Small intestine (tissue), 7 donors: ENCODE data around the gene SLC23A2. TPM values are rescaled to one million over a fixed set of nuclear protein-coding genes. Genes with fewer than 3 reads are reported as not detected.

Source experiments
- DNase-seq, 2 donors: peaks; one replicate each; pipeline versions ENCODE4 v3.0.0 to v3.0.0-alpha.2; 2013
- FAIRE-seq: peaks from 2 replicates; lab custom pipeline; 2012; peaks lifted over from hg19 to GRCh38; lab: Jason Lieb, UNC
- H3K27ac ChIP-seq, 3 donors: one replicate each; pipeline ENCODE4 v1.5.1; 2013; ENCODE audit warnings: low read length in 2 of 3, mild to moderate bottlenecking in 2 of 3, control low read depth in 1 of 3, inconsistent platforms in 1 of 3, low read depth in 1 of 3, moderate library complexity in 1 of 3
- H3K27me3 ChIP-seq, 3 donors: one replicate each; pipeline ENCODE4 v1.6.1; 2013; ENCODE audit warnings: low read length in 3 of 3, inconsistent platforms in 1 of 3; ENCODE audit not compliant: control insufficient read depth in 3 of 3, insufficient read depth in 3 of 3
- H3K36me3 ChIP-seq, 3 donors: one replicate each; pipeline ENCODE4 v1.6.1; 2013; ENCODE audit warnings: low read length in 3 of 3, inconsistent platforms in 1 of 3, low read depth in 1 of 3, mild to moderate bottlenecking in 1 of 3, moderate library complexity in 1 of 3; ENCODE audit not compliant: control insufficient read depth in 3 of 3, insufficient read depth in 2 of 3
- H3K4me1 ChIP-seq, 3 donors: one replicate each; pipeline ENCODE4 v1.6.1; 2013; ENCODE audit warnings: low read length in 2 of 3, inconsistent platforms in 1 of 3, low read depth in 1 of 3, mild to moderate bottlenecking in 1 of 3, moderate library complexity in 1 of 3; ENCODE audit not compliant: control insufficient read depth in 3 of 3, insufficient read depth in 2 of 3
- H3K4me3 ChIP-seq, 3 donors: one replicate each; pipeline ENCODE4 v1.5.1; 2013; ENCODE audit warnings: low read length in 3 of 3, control low read depth in 1 of 3, inconsistent platforms in 1 of 3, low read depth in 1 of 3, mild to moderate bottlenecking in 1 of 3, moderate library complexity in 1 of 3
- H3K9me3 ChIP-seq, 2 donors: one replicate each; pipeline ENCODE4 v1.6.1; 2013; ENCODE audit warnings: low read depth in 1 of 2, low read length in 1 of 2; ENCODE audit not compliant: control insufficient read depth in 2 of 2, insufficient read depth in 1 of 2
- WGBS, 3 donors: extraction: QIAGEN DNeasy Blood & Tissue Kit; methylation state at CpG; one replicate each; pipeline ENCODE4 v1.1.7; 2013; 5-methylcytosine and 5-hydroxymethylcytosine counted together
- polyA plus RNA-seq, 4 donors: library from polyadenylated mRNA; stranded (reverse) in 3 of 4; unstranded in 1 of 4; fragments of 200-250 nt in 3 of 4; fragments of 120-200 nt in 1 of 4; gene quantifications; one replicate each; pipeline versions ENCODE4 v1.2.1 to v1.2.3, GENCODE V29; 2013
- donor health status: healthy with polysubstance abuse.
- donor health status: control.
- donor health status: control.
- donor health status: Bipolar disorder and iron deficiency.
- donor health status: healthy.

SLC23A2 gene
- polyA plus RNA-seq, 4 donors: 1.4 to 8.2 (median 4.3) TPM

DNA sequence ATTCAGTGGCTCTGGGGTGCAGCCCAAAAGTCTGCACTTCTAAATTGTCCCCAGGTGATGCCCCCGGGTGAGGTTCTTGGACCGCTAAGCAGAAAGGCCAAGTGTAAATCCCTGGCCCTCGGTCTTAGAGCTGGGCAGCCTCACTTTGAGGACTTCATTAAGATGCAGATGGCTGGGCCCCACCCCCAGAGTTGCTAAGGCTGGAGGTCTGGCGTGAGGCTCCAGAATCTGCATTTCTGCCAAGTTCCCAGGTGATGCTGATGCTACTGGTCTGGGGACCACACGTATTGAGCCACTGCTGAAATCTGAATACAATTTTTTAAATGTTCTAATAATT is 735 bp upstream of the SLC23A2 start:
- DNase-seq (no peak), FAIRE-seq (no peak)

DNA sequence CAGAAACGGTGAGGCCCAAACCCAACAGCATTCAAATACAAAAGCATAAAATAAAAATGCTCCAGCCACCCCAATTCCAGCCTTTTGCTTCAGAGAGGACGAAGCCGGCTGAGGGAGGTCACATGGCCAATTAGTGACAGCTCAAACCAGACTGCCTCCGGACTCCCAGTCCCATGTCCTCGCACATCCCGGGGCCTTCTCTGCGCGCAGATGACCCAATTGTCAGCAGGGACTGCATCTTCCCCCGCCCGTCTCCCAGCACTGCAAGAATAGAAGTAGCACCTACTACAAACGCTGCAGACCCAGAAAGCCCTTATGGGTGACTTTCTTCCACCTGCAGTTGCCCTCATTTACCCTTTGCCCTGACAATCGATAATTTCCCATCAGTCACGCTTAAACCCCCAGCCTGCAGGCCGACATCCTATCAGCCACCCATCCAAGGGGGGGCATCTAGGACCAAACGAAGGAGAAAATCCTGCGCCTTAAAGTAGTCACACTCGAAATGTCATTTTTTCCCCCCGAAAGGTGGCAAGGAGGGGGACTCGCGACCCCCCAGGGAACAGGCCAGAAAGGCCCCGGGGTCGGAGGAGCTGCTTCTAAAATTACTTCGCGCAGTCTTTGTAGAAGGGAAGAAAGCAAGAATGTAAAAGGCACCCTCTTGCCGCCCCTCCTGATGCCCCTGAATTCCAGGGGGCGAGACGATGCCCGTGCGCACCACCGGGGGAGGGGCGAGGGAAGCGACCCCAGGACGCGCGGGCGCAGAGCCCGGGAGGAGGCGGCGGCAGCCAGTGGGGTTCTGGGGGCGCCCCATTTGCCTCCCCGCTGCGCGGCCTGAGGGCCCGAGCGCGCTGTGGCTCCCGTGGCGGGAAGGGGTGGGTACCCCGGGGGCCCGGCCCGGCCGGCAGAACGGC is 792 bp downstream of the SLC23A2 start:
- 2 to 3% (median 3%) methylated on average over 41 to 53 of the region's 53 CpGs for WGBS, 3 donors
- Histone ChIP-seq H3K36me3 (no peaks in the 10 kb centered on the region), H3K4me1 (peaks cover 3 to 6% (median 5%) of the 10 kb centered on the region in 3 donors), H3K9me3 (no peaks in the 10 kb centered on the region), H3K27me3 (peaks cover 0 to 3% (median 0%) of the 10 kb centered on the region in 3 donors), H3K27ac (no peak overlapping the region), H3K4me3 (peak overlapping the region; percentile 63 to 89 (median 74))
- FAIRE-seq (no peak), DNase-seq (peak; percentile 26 to 48)

More for the DNA sequence above, 735 bp upstream of the SLC23A2 start:
- Histone ChIP-seq H3K4me1 (peaks cover 3 to 6% (median 5%) of the 10 kb centered on the region in 3 donors), H3K9me3 (no peaks in the 10 kb centered on the region), H3K36me3 (no peaks in the 10 kb centered on the region), H3K27me3 (peaks cover 0 to 3% (median 0%) of the 10 kb centered on the region in 3 donors), H3K27ac (peak overlapping the region in 1 of 3 donors; percentile 72), H3K4me3 (peak overlapping the region in 2 of 3 donors; percentile 56 to 89)
- 14 to 24% (median 21%) methylated on average over 5 of the region's 5 CpGs for WGBS, 3 donors

DNA sequence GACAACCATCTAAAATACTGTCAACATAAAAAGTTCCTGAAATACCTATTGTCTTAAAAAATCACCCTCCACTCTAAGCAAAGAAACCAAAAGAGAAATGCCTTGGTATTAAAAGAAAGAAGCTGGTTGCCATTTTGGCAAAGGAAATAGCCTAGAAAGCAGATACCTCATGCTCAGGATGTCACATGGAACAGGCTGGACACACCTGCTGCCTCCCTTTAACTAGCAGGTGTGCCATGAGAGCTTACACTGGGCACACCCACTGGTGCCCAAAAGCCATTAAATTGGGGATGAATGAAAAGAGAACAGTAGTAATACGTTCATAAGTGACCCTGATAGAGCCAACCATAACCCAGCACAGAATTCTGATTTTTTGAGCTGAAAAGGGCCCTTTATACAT is 1.5 kb downstream of the SLC23A2 start:
- Histone ChIP-seq H3K36me3 (no peaks in the 10 kb centered on the region), H3K27me3 (peaks cover 0 to 3% (median 0%) of the 10 kb centered on the region in 3 donors), H3K4me3 (peak overlapping the region in 1 of 3 donors; percentile 63), H3K27ac (no peak overlapping the region), H3K9me3 (no peaks in the 10 kb centered on the region), H3K4me1 (peaks cover 3 to 6% (median 5%) of the 10 kb centered on the region in 3 donors)
- FAIRE-seq (no peak), DNase-seq (peak in 1 of 2 donors; percentile 16)
- WGBS, 3 donors: 22 to 33% (median 29%) methylated on average over 1 of the region's 1 CpG

DNA sequence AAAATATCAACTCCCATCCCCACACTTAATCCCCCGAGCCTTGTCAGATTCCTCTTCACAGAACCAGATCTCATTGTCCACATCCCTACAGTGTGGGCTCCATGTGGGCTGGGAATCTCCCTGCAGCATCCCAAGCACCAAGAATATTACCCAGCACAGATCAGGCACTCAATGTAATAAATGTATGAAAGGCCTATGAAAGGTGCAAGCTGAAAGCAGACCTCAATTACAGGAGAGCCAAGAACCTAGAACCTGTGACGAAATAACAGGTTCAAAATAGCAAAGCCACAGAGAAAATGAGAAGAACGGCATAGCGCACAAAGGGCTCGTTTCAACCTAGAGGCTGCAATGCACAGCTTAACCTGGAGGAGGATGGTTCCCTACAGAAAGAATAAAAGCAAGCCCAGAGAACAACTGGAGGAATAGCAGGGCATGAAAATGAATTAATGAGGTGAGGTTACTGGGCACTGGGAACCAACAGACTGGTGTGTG is 3.1 kb downstream of the SLC23A2 start:
- Histone ChIP-seq H3K9me3 (no peaks in the 10 kb centered on the region), H3K36me3 (no peaks in the 10 kb centered on the region), H3K4me1 (peaks cover 3 to 6% (median 5%) of the 10 kb centered on the region in 3 donors), H3K27me3 (peaks cover 0 to 3% (median 0%) of the 10 kb centered on the region in 3 donors), H3K4me3 (no peak overlapping the region), H3K27ac (no peak overlapping the region)
- FAIRE-seq (no peak), DNase-seq (no peak)
- WGBS, 3 donors: 76 to 93% (median 86%) methylated on average over 5 of the region's 5 CpGs

DNA sequence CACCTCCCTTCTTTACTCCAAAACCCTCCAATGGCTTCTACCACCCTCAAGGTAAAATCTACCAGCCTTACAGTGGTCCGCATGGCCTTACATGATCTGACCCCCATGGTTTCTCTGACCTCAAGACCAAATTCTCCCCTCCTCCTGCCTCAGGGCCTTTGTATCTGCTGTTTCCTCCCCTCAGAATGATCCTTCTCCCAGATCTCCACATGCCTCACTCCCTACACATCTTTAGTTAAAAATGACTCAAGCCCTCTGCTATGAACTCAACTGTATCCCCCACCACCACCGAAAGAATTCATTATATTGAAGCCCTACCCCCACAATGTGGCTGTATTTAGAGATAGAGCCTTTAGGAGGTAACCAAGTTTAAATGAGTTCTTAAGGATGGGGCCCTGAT is 4.1 kb downstream of the SLC23A2 start:
- H3K27ac ChIP-seq: no peak overlapping the region
- 92 to 98% (median 98%) methylated on average over 2 of the region's 2 CpGs for WGBS, 3 donors
- peaks cover 0 to 2% (median 0%) of the 10 kb centered on the region in 3 donors for H3K27me3 ChIP-seq
- H3K4me1 ChIP-seq: peaks cover 3 to 6% (median 5%) of the 10 kb centered on the region in 3 donors
- no peaks in the 10 kb centered on the region for H3K9me3 ChIP-seq
- FAIRE-seq (no peak), DNase-seq (no peak)
- H3K36me3 ChIP-seq: no peaks in the 10 kb centered on the region
- no peak overlapping the region for H3K4me3 ChIP-seq

DNA sequence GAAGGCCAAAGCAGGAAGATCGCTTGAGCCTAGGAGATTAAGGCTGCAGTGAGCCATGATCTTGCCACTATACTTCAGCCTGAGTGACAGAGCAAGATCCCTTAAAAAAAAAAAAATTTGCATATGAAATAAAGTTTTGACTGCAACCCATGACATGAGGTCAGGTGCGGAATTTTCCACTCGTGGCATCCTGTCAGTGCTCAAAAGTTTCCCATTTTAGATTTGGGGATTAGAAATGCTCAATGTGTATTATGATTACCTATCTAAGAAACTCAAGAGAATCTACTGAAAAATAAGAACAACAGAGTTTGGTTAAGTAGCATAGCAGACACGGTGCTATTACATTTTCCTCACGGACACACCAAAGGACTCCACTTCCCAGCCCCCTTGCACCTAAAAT is 11.7 kb downstream of the SLC23A2 start:
- 70 to 90% (median 89%) methylated on average over 5 of the region's 5 CpGs for WGBS, 3 donors
- H3K27me3 ChIP-seq: no peaks in the 10 kb centered on the region
- no peak for FAIRE-seq

DNA sequence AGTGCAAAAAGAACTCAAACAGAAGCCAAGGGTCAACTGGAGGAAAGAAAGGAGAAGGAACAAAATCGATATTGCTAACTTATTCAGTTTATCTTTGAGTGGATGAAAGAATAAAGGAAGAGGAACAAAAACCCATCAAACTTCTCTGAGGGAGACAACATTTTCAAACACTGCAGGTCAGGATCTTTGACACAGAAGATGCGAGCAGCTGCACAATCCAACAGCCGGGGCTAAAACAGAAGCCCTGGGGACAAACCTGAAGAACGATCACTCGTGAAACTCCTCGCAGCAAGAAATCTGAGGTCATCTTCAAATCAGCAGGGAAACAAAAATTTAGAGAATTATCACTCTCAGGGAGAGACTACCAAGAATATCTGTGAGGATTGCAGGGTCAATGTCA is 14.2 kb downstream of the SLC23A2 start:
- Histone ChIP-seq H3K9me3 (no peaks in the 10 kb centered on the region), H3K27ac (no peak overlapping the region), H3K4me3 (no peak overlapping the region), H3K4me1 (no peaks in the 10 kb centered on the region), H3K36me3 (no peaks in the 10 kb centered on the region), H3K27me3 (no peaks in the 10 kb centered on the region)
- WGBS, 3 donors: 68 to 85% (median 76%) methylated on average over 6 of the region's 6 CpGs
- FAIRE-seq: no peak
- DNase-seq: no peak

More for the DNA sequence above, 11.7 kb downstream of the SLC23A2 start:
- Histone ChIP-seq H3K36me3 (no peaks in the 10 kb centered on the region), H3K4me3 (no peak overlapping the region), H3K9me3 (no peaks in the 10 kb centered on the region), H3K4me1 (no peaks in the 10 kb centered on the region), H3K27ac (no peak overlapping the region)
- DNase-seq: no peak

DNA sequence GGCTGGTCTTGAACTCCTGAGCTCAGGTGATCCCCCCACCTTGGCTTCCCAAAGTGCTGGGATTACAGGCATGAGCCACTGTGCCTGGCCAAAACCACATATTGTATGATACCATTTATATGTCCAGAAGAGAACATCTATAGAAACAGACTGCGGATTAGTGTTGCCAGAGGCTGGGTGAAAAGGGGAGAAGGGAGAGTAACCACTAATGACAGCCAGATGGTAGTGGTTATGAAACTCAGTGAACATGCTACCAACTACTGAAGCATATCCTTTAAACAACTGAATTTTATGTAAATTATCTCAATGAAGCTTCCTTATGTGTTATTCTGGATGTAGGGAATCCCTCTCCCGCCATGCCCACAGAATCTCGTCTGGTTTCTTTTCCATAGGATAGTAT is 15.7 kb downstream of the SLC23A2 start:
- FAIRE-seq (no peak), DNase-seq (no peak)
- H3K4me1 ChIP-seq: no peaks in the 10 kb centered on the region
- no peak overlapping the region for H3K27ac ChIP-seq
- 85 to 91% (median 87%) methylated on average over 3 of the region's 3 CpGs for WGBS, 3 donors
- H3K4me3 ChIP-seq: no peak overlapping the region
- H3K27me3 ChIP-seq: no peaks in the 10 kb centered on the region
- no peaks in the 10 kb centered on the region for H3K9me3 ChIP-seq
- H3K36me3 ChIP-seq: no peaks in the 10 kb centered on the region
